Upper lobe of right lung (tissue), 1 donor: ENCODE data around the gene WDR59. TPM values are rescaled to one million over a fixed set of nuclear protein-coding genes. Genes with fewer than 3 reads are reported as not detected.
"Not testable (repeated sequence)": the region's sequence is repeated elsewhere in the genome, so short reads cannot be mapped to it uniquely, and the experiment has no call there.

Experiments used
- ATAC-seq: fragments of 200-7000 bp; cut with Tn5 transposase; one replicate; pipeline ENCODE4 v1.9.1; 2020; ENCODE audit warnings: mild to moderate bottlenecking, moderate library complexity
- DNase-seq: peaks from one replicate; pipeline ENCODE4 v3.0.0-alpha.2; 2020
- H3K27ac ChIP-seq: fragments of 200-600 bp; one replicate; pipeline ENCODE4 v1.8.0; 2022
- H3K27me3 ChIP-seq: fragments of 200-600 bp; one replicate; pipeline ENCODE4 v1.8.0; 2022; ENCODE audit warnings: mild to moderate bottlenecking
- H3K36me3 ChIP-seq: fragments of 200-600 bp; one replicate; pipeline ENCODE4 v1.8.0; 2022
- H3K4me1 ChIP-seq: fragments of 200-600 bp; one replicate; pipeline ENCODE4 v1.8.0; 2022
- H3K4me3 ChIP-seq: fragments of 200-600 bp; one replicate; pipeline ENCODE4 v1.8.0; 2022; ENCODE audit warnings: mild to moderate bottlenecking
- H3K9me3 ChIP-seq: fragments of 200-600 bp; one replicate; pipeline ENCODE4 v1.8.0; 2022
- CTCF ChIP-seq: fragments of 200-600 bp; IDR thresholded peaks from one replicate; pipeline ENCODE4 v1.8.0; 2022; ENCODE audit warnings: antibody characterized with exemption
- intact Hi-C: fragments of 100-400 bp; cut with DNase I; formaldehyde crosslinking; loops from one replicate; pipeline ENCODE4 v1.11.0; 2022
- total RNA-seq: library from RNA; stranded (reverse); fragmentation: NEBNext Ultra II Directional; extraction: Animal tissue kit (Norgen Biotek cat#: 25700); gene quantifications from one replicate; pipeline ENCODE4 v1.2.1, GENCODE V29; 2021
- donor health status: DM: no; HTN: yes; CAD: no; lungs with severe emphysema.

WDR59 gene
- total RNA-seq, 1 donor from 2014 or later: 51.6 TPM

- H3K4me1 ChIP-seq: peaks cover 34% of the 10 kb centered on the region
- ATAC-seq (no peak), DNase-seq (no peak)
- peaks cover 7% of the 10 kb centered on the region for H3K9me3 ChIP-seq
- H3K27ac ChIP-seq: no peak overlapping the region
- TF ChIP-seq CTCF: no peak
- no peak overlapping the region for H3K4me3 ChIP-seq
- intact Hi-C loops: no loop called here
- H3K27me3 ChIP-seq: no peaks in the 10 kb centered on the region
- no peaks in the 10 kb centered on the region for H3K36me3 ChIP-seq
These were observed 37.6 kb upstream of the WDR59 start for GRCh38 chr16:75022567-75022966.

GRCh38 chr16:75021410-75021809 lies 36.5 kb upstream of the WDR59 start:
- no peak for TF ChIP-seq CTCF
- Histone ChIP-seq H3K4me1 (peaks cover 31% of the 10 kb centered on the region), H3K27ac (no peak overlapping the region), H3K9me3 (peaks cover 7% of the 10 kb centered on the region), H3K4me3 (no peak overlapping the region), H3K36me3 (no peaks in the 10 kb centered on the region), H3K27me3 (no peaks in the 10 kb centered on the region)
- intact Hi-C loops: no loop called here
- ATAC-seq: no peak
- no peak for DNase-seq

GRCh38 chr16:75019586-75019985 lies 34.7 kb upstream of the WDR59 start:
- ATAC-seq: no peak

GRCh38 chr16:75019007-75019406 lies 34.1 kb upstream of the WDR59 start:
- Histone ChIP-seq H3K27ac (no peak overlapping the region), H3K9me3 (peaks cover 7% of the 10 kb centered on the region), H3K4me1 (peaks cover 12% of the 10 kb centered on the region), H3K27me3 (no peaks in the 10 kb centered on the region), H3K36me3 (no peaks in the 10 kb centered on the region), H3K4me3 (no peak overlapping the region)
- TF ChIP-seq CTCF: no peak
- DNase-seq: no peak
- intact Hi-C loops: no loop called here
- ATAC-seq: no peak

More at GRCh38 chr16:75019586-75019985, 34.7 kb upstream of the WDR59 start:
- Histone ChIP-seq H3K9me3 (peaks cover 7% of the 10 kb centered on the region), H3K36me3 (no peaks in the 10 kb centered on the region), H3K27ac (no peak overlapping the region), H3K4me1 (peaks cover 18% of the 10 kb centered on the region), H3K4me3 (no peak overlapping the region), H3K27me3 (no peaks in the 10 kb centered on the region)
- no peak for DNase-seq
- intact Hi-C loops: no loop called here
- TF ChIP-seq CTCF: no peak

- H3K36me3 ChIP-seq: no peaks in the 10 kb centered on the region
- intact Hi-C loops: no loop called here
- ATAC-seq (no peak), DNase-seq (no peak)
- peaks cover 18% of the 10 kb centered on the region for H3K4me1 ChIP-seq
- no peak overlapping the region for H3K27ac ChIP-seq
- no peaks in the 10 kb centered on the region for H3K27me3 ChIP-seq
- no peak overlapping the region for H3K4me3 ChIP-seq
- H3K9me3 ChIP-seq: peaks cover 7% of the 10 kb centered on the region
- no peak for TF ChIP-seq CTCF
These were observed 33.0 kb upstream of the WDR59 start for GRCh38 chr16:75017670-75018525.

GRCh38 chr16:75016451-75017081 lies 31.6 kb upstream of the WDR59 start:
- H3K9me3 ChIP-seq, H3K36me3 ChIP-seq, H3K27ac ChIP-seq, ATAC-seq, DNase-seq, intact Hi-C loops, H3K27me3 ChIP-seq, H3K4me3 ChIP-seq: not testable (repeated sequence)
- peaks cover 30% of the 10 kb centered on the region for H3K4me1 ChIP-seq
